GM12878 (cell line): ENCODE data around the gene COPZ1. TPM values are rescaled to one million over a fixed set of nuclear protein-coding genes. Genes with fewer than 3 reads are reported as not detected.

Source experiments
- BACH1 ChIP-seq: fragments of 450-650 bp; IDR thresholded peaks from 2 replicates; pipeline ENCODE4 v1.6.1; 2017; ENCODE audit warnings: mild to moderate bottlenecking, borderline replicate concordance
- CUX1 ChIP-seq: IDR thresholded peaks from 2 replicates; pipeline ENCODE4 v1.6.1; 2012; ENCODE audit warnings: improper control_type of control experiment, low read depth, low read length; ENCODE audit not compliant: insufficient replicate concordance
- DPF2 ChIP-seq: fragments of 450-650 bp; IDR thresholded peaks from 2 replicates; pipeline ENCODE4 v1.6.1; 2017; ENCODE audit warnings: mild to moderate bottlenecking
- E4F1 ChIP-seq: fragments of 450-650 bp; IDR thresholded peaks from 2 replicates; pipeline ENCODE4 v1.6.1; 2018; ENCODE audit warnings: borderline replicate concordance, mild to moderate bottlenecking; ENCODE audit not compliant: partially characterized antibody
- FOXK2 ChIP-seq: fragments of 450-650 bp; IDR thresholded peaks from 2 replicates; pipeline ENCODE4 v1.6.1; 2017; ENCODE audit warnings: mild to moderate bottlenecking, moderate library complexity
- KAT2A ChIP-seq: conservative IDR thresholded peaks from 2 replicates; pipeline ENCODE4 v1.6.1; 2011; ENCODE audit warnings: low read depth, low read length; ENCODE audit not compliant: control insufficient read depth
- MLLT1 ChIP-seq: fragments of 450-650 bp; IDR thresholded peaks from 2 replicates; pipeline ENCODE4 v1.6.1; 2016; ENCODE audit warnings: mild to moderate bottlenecking
- NFYA ChIP-seq: IDR thresholded peaks from 2 replicates; pipeline ENCODE4 v1.6.1; 2011; ENCODE audit warnings: low read depth, mild to moderate bottlenecking, low read length, improper control_type of control experiment, borderline replicate concordance
- NR2C1 ChIP-seq: fragments of 450-650 bp; IDR thresholded peaks from 2 replicates; pipeline ENCODE4 v1.6.1; 2017; ENCODE audit warnings: antibody characterized with exemption, mild to moderate bottlenecking, moderate library complexity
- NR2C2 ChIP-seq: IDR thresholded peaks from 2 replicates; pipeline ENCODE4 v1.6.1; 2011; ENCODE audit warnings: borderline replicate concordance, low read depth; ENCODE audit not compliant: control insufficient read depth, insufficient read length
- NR2F1 ChIP-seq: fragments of 450-650 bp; conservative IDR thresholded peaks from 2 replicates; pipeline ENCODE4 v1.6.1; 2017; ENCODE audit warnings: mild to moderate bottlenecking
- PBX3 ChIP-seq: IDR thresholded peaks from 2 replicates; pipeline ENCODE4 v1.6.1; 2011; ENCODE audit warnings: mild to moderate bottlenecking, low read depth, low read length, moderate library complexity; ENCODE audit not compliant: insufficient replicate concordance
- PKNOX1 ChIP-seq: fragments of 450-650 bp; IDR thresholded peaks from 2 replicates; pipeline ENCODE4 v1.6.1; 2016; ENCODE audit warnings: mild to moderate bottlenecking
- RB1 ChIP-seq: fragments of 450-650 bp; formaldehyde crosslinking; IDR thresholded peaks from 2 replicates; pipeline ENCODE4 v1.6.1; 2017; ENCODE audit warnings: mild to moderate bottlenecking, borderline replicate concordance
- SRF ChIP-seq, 2 experiments: IDR thresholded peaks; 2 replicates each; pipeline ENCODE4 v1.6.1; 2011; ENCODE audit warnings: low read depth in 2 of 2, low read length in 2 of 2, mild to moderate bottlenecking in 1 of 2, moderate library complexity in 1 of 2
- STAT3 ChIP-seq: IDR thresholded peaks from 2 replicates; pipeline ENCODE4 v1.6.1; 2011; ENCODE audit warnings: low read depth, low read length, improper control_type of control experiment
- ZNF622 ChIP-seq: fragments of 450-650 bp; IDR thresholded peaks from 2 replicates; pipeline ENCODE4 v1.6.1; 2017; ENCODE audit warnings: mild to moderate bottlenecking, inconsistent platforms
- polyA plus RNA-seq, 11 experiments: library from polyadenylated mRNA; depleted of rRNA in 4 of 11; unstranded in 6 of 11; stranded (reverse) in 5 of 11; fragments of >200 nt; fragmentation: Nextera tagmentation in 4 of 11; fragmentation: Illumina TruSeq in 1 of 11; extraction: Ambion mirVana in 4 of 11; extraction: Trizol in 1 of 11; gene quantifications; 1 replicate in 1 of 11; 2 replicates in 10 of 11; pipeline versions ENCODE4 v1.2.1 to v1.2.3, GENCODE V29; 2011 to 2016; ENCODE audit warnings: inconsistent platforms in 2 of 11, missing spikeins in 2 of 11, low read depth in 1 of 11
- total RNA-seq, 4 experiments: library from RNA; depleted of rRNA in 3 of 4; stranded (reverse); fragments of >200 nt in 3 of 4; fragmentation: Illumina TruSeq in 1 of 4; extraction: Trizol in 1 of 4; gene quantifications; 2 replicates each; pipeline versions ENCODE4 v1.2.1 to v1.2.3, GENCODE V29; 2013 to 2021

COPZ1 gene
- total and polyA plus RNA-seq, 10 of the 15 experiments (the other 5 are each of a cell fraction or from before 2014, with no cell fraction given): 112 to 378 (median 184) TPM

- no peak for TF ChIP-seq CUX1
- TF ChIP-seq STAT3: no peak
- TF ChIP-seq RB1: peak; percentile 100
- no peak for TF ChIP-seq NR2C2
- peak; percentile 44 for TF ChIP-seq E4F1
- peak; percentile 99 for TF ChIP-seq PKNOX1
- peak in 1 of 2 experiments; percentile 26; a peak in 1 of 4 replicates for TF ChIP-seq SRF (IDR thresholded peaks at IDR 0.05; ENCODE audit: low read depth in 2 of 2, low read length in 2 of 2)
- no peak for TF ChIP-seq NR2F1
- TF ChIP-seq NFYA: peak; percentile 58; the same call in 1 of the 2 replicates
- TF ChIP-seq MLLT1: no peak; the same call in none of the 2 replicates
- 0 out of 2 replicates have a peak, but pooled peaks have one; percentile 16 for TF ChIP-seq BACH1
- TF ChIP-seq PBX3: peak; percentile 98
- TF ChIP-seq NR2C1: 0 out of 2 replicates have a peak, but pooled peaks have one; percentile 15
- TF ChIP-seq ZNF622: no peak
- no peak for TF ChIP-seq FOXK2
- TF ChIP-seq KAT2A: no peak
- peak; percentile 92 for TF ChIP-seq DPF2
These were observed 45.1 kb upstream of the COPZ1 start, which contains the start of gene CBX5 (continued) for GRCh38 chr12:54279632-54280467.
